ENCODE data around the gene ABCF2. TPM values are rescaled to one million over a fixed set of nuclear protein-coding genes. Genes with fewer than 3 reads are reported as not detected.

ABCF2 gene
- total RNA-seq, 2 donors from 2014 or later = 25.3 to 44.1 TPM

DNA sequence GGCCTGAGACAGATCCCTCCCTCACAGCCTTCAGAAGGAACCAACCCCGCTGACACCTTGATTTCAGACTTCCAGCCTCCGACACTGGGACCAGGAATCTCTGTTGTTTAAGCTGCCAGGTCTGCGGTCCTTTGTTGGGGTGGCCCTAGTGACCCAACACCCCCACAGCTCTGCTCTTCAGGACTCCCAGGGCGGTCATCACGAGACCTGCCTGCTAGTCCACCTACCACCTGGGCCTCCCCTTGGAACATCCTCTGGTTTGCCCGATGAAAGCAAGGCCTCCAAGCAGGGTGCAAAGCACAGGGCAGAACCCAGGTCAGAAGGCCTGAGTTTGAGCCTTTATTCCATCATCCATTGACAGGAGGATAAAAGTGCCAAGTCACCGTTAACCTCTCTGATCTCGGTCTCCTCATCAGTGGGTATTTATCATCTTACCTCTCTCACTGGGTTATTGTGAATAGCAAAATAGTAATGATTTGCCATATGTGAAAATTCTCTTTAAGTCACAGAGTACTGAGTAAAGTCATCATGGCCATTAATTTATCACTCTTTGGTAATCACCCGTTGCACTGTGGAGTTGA, 38.4 kb upstream of the ABCF2 start:
- no peaks in the 10 kb centered on the region for H3K36me3 ChIP-seq
- H3K27me3 ChIP-seq (replicated peaks; ENCODE audit: insufficient read depth) = no peaks in the 10 kb centered on the region
- no peaks in the 10 kb centered on the region for H3K9me3 ChIP-seq
- TF ChIP-seq, protein P1, sequence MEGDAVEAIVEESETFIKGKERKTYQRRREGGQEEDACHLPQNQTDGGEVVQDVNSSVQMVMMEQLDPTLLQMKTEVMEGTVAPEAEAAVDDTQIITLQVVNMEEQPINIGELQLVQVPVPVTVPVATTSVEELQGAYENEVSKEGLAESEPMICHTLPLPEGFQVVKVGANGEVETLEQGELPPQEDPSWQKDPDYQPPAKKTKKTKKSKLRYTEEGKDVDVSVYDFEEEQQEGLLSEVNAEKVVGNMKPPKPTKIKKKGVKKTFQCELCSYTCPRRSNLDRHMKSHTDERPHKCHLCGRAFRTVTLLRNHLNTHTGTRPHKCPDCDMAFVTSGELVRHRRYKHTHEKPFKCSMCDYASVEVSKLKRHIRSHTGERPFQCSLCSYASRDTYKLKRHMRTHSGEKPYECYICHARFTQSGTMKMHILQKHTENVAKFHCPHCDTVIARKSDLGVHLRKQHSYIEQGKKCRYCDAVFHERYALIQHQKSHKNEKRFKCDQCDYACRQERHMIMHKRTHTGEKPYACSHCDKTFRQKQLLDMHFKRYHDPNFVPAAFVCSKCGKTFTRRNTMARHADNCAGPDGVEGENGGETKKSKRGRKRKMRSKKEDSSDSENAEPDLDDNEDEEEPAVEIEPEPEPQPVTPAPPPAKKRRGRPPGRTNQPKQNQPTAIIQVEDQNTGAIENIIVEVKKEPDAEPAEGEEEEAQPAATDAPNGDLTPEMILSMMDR (IDR thresholded peaks at IDR 0.05) = no peak
- no peak overlapping the region for H3K27ac ChIP-seq
- no peaks in the 10 kb centered on the region for H3K4me1 ChIP-seq (ENCODE audit: control insufficient read depth in 1 of 2, low read depth in 2 of 2)
- no peak overlapping the region for H3K4me3 ChIP-seq
- ATAC-seq (ENCODE audit: insufficient number of reproducible peaks, low FRiP score, low read depth) (no peak), DNase-seq (ENCODE audit: low spot score) (no peak)

DNA sequence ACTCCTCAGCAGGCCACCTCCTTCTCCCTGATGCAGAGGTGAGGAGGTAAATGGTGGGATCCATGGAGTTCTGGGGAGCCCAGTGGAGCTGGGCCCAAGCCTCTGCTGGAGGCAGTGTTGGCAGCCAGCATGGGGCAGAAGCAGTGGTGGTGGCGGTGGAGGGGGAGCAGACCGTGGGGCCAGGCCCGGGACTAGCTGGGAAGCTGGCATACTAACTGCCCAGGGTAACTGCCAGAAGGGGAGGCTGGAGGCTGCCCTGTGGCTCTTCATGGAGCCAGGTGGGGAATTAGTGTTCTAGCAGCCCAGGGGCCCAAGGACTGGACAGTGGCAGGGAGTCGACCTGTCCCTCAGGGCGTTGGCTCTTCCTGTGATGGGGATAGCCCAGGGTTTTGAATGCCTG, 37.6 kb upstream of the ABCF2 start:
- no peak for DNase-seq (ENCODE audit: low spot score)
- TF ChIP-seq, protein P1 (IDR thresholded peaks at IDR 0.05) = no peak
- ATAC-seq (ENCODE audit: insufficient number of reproducible peaks, low FRiP score, low read depth) = no peak

DNA sequence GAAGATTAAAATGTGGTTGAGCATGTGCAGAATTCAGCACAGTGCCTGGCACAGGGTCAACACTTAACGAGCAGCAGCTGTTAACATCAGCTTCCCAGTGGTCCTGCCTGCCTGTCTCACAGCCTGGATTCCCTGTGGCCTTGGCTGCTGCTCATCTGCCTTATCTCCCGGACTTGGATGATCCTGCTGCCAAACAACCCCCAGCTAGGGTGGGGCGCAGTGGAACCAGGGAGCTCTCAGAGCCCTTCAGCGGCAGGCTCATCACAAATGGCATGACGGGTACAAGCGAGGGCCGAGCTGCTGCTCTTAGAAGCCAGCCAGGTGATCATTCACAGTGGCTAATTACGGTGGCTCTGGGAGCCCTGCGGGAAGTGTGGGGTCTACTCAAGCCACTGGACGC, 34.5 kb upstream of the ABCF2 start:
- TF ChIP-seq, protein P1 (IDR thresholded peaks at IDR 0.05) = no peak
- DNase-seq (ENCODE audit: low spot score) (no peak), ATAC-seq (ENCODE audit: insufficient number of reproducible peaks, low FRiP score, low read depth) (no peak)
- Histone ChIP-seq H3K36me3 (no peaks in the 10 kb centered on the region), H3K27me3 (replicated peaks; ENCODE audit: insufficient read depth) (no peaks in the 10 kb centered on the region), H3K9me3 (no peaks in the 10 kb centered on the region), H3K27ac (no peak overlapping the region), H3K4me3 (no peak overlapping the region), H3K4me1 (ENCODE audit: control insufficient read depth in 1 of 2, low read depth in 2 of 2) (no peaks in the 10 kb centered on the region)

More for the DNA sequence above, 37.6 kb upstream of the ABCF2 start:
- H3K4me3 ChIP-seq = no peak overlapping the region
- no peaks in the 10 kb centered on the region for H3K4me1 ChIP-seq (ENCODE audit: control insufficient read depth in 1 of 2, low read depth in 2 of 2)
- H3K9me3 ChIP-seq = no peaks in the 10 kb centered on the region
- no peaks in the 10 kb centered on the region for H3K36me3 ChIP-seq
- H3K27ac ChIP-seq = no peak overlapping the region
- no peaks in the 10 kb centered on the region for H3K27me3 ChIP-seq (replicated peaks; ENCODE audit: insufficient read depth)

DNA sequence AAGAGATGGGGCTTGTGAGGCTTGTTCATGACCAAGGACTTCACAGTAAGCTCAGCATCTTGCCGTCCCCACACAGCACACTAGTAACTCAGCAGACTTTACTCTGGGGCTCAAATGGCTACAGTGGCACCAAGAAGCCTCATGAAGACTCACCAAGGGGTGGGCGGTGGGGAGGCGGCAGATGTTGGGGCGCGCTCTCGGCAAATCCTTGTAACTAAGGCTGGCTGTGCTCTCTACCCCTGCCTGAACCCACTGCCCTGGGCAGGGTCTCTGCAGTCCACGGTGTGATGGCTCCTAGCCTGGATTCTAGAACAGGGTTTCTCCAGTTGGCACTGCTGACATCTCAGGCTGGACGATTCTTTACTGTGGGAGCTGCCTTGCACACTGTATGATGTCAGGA, 33.9 kb upstream of the ABCF2 start:
- Histone ChIP-seq H3K27me3 (replicated peaks; ENCODE audit: insufficient read depth) (no peaks in the 10 kb centered on the region), H3K9me3 (no peaks in the 10 kb centered on the region), H3K4me1 (ENCODE audit: control insufficient read depth in 1 of 2, low read depth in 2 of 2) (no peaks in the 10 kb centered on the region), H3K27ac (no peak overlapping the region), H3K36me3 (no peaks in the 10 kb centered on the region), H3K4me3 (no peak overlapping the region)
- no peak for DNase-seq (ENCODE audit: low spot score)
- ATAC-seq (ENCODE audit: insufficient number of reproducible peaks, low FRiP score, low read depth) = no peak
- TF ChIP-seq, protein P1 (IDR thresholded peaks at IDR 0.05) = no peak

DNA sequence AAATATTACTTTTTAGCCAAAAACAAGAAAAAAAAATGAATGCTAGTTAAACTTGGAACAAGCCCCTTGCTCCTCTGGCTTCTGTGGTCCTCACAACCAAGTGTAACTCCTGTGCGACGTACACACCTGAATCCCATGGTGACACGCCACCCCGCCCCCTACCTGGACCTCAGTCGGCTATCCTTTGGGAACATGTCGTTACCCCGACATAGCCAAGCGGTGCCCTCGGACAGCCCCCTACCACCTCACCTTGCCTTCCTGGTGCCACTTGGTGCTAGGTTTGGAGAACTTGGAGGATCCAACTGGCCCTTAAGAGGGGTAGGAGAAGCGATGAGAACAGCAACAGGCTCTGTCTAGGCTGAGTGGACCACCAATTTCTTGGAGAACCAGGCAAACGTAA, 33.5 kb upstream of the ABCF2 start:
- Histone ChIP-seq H3K27ac (no peak overlapping the region), H3K27me3 (replicated peaks; ENCODE audit: insufficient read depth) (no peaks in the 10 kb centered on the region), H3K4me1 (ENCODE audit: control insufficient read depth in 1 of 2, low read depth in 2 of 2) (no peaks in the 10 kb centered on the region), H3K4me3 (no peak overlapping the region), H3K9me3 (no peaks in the 10 kb centered on the region), H3K36me3 (no peaks in the 10 kb centered on the region)
- ATAC-seq (ENCODE audit: insufficient number of reproducible peaks, low FRiP score, low read depth) = no peak
- no peak for DNase-seq (ENCODE audit: low spot score)
- TF ChIP-seq, protein P1 (IDR thresholded peaks at IDR 0.05) = no peak

All from thoracic aorta (tissue), 2 donors.